AG04450 (cell line): Measurements from ENCODE around the gene TRAF3. TPM values are rescaled to one million over a fixed set of nuclear protein-coding genes. Genes with fewer than 3 reads are reported as not detected.
A peak's percentile ranks its signal among the peaks of the same experiment; 100 is the strongest.

ENCODE experiments used
- CTCF ChIA-PET: fragments of 300-600, 350-600 bp; formaldehyde crosslinking; extraction: SDS; loops from one replicate; lab custom pipeline; 2022; ENCODE audit warnings: antibody characterized with exemption, inconsistent platforms; lab: Charles Lee
- POLR2A ChIA-PET: fragments of 350-600 bp; formaldehyde crosslinking; extraction: SDS; loops from one replicate; lab custom pipeline; 2021; ENCODE audit warnings: antibody characterized with exemption, inconsistent platforms; lab: Yijun Ruan, JAX
- DNase-seq: peaks from one replicate; pipeline ENCODE4 v3.0.0-alpha.2; 2011; ENCODE audit warnings: low read depth, low spot score
- H3K27ac ChIP-seq: one replicate; pipeline ENCODE4 v1.5.1; 2012; ENCODE audit warnings: low read depth, low read length, control low read depth
- H3K27me3 ChIP-seq: one replicate; pipeline ENCODE4 v1.6.0; 2012; ENCODE audit warnings: low read length; ENCODE audit not compliant: control insufficient read depth, insufficient read depth
- H3K4me3 ChIP-seq: 2 replicates; pipeline ENCODE4 v1.5.1; 2011; ENCODE audit warnings: mild to moderate bottlenecking, low read depth, low read length, control low read depth
- H3K9me3 ChIP-seq: 2 replicates; pipeline ENCODE4 v1.5.1; 2012; ENCODE audit warnings: low read length; ENCODE audit not compliant: control insufficient read depth, insufficient read depth
- CTCF ChIP-seq: IDR thresholded peaks from 2 replicates; pipeline ENCODE4 v1.5.1; 2011; ENCODE audit warnings: low read depth, low read length, control low read depth, inconsistent platforms
- polyA plus RNA-seq: library from polyadenylated mRNA; depleted of rRNA; stranded (reverse); fragments of >200 nt; gene quantifications from 2 replicates; pipeline ENCODE4 v1.2.3, GENCODE V29; 2011

The TRAF3 gene
- polyA plus RNA-seq, 1 experiment, result 24.9 TPM

- DNase-seq, result no peak
- H3K9me3 ChIP-seq, result no peaks in the 10 kb centered on the region; the same call in 1 of the 2 replicates
- ChIA-PET CTCF (interaction anchor here (1.0 to 1.6 kb wide), 2 partner anchors 175 to 255 kb away, joined by 7 read pairs; no protein-coding TSS in a partner anchor), POLR2A (no interaction called here)
- no peak overlapping the region for H3K4me3 ChIP-seq
- no peak overlapping the region for H3K27ac ChIP-seq
- H3K27me3 ChIP-seq, result no peaks in the 10 kb centered on the region
- no peak for TF ChIP-seq CTCF
Observed at GRCh38 chr14:102949062-102949800, 172.0 kb downstream of the TRAF3 start.

- no peak overlapping the region for H3K27ac ChIP-seq
- CTCF ChIA-PET, result interaction anchor here (1.0 to 1.6 kb wide), 2 partner anchors 176 to 255 kb away, joined by 7 read pairs; no protein-coding TSS in a partner anchor
- no peak for DNase-seq
- POLR2A ChIA-PET, result no interaction called here
- no peak overlapping the region for H3K4me3 ChIP-seq
- TF ChIP-seq CTCF, result no peak
- no peaks in the 10 kb centered on the region for H3K27me3 ChIP-seq
- H3K9me3 ChIP-seq, result no peaks in the 10 kb centered on the region; the same call in 1 of the 2 replicates
Observed at GRCh38 chr14:102949801-102950451, 172.7 kb downstream of the TRAF3 start.

- H3K4me3 ChIP-seq, result no peak overlapping the region
- POLR2A ChIA-PET, result no interaction called here
- H3K27ac ChIP-seq, result no peak overlapping the region
- TF ChIP-seq CTCF, result no peak
- DNase-seq, result no peak
- CTCF ChIA-PET, result no interaction called here
- H3K27me3 ChIP-seq, result no peaks in the 10 kb centered on the region
- H3K9me3 ChIP-seq, result no peaks in the 10 kb centered on the region; the same call in 1 of the 2 replicates
Observed at GRCh38 chr14:102951034-102951433, 173.8 kb downstream of the TRAF3 start.

- no peak for DNase-seq
- ChIA-PET CTCF (no interaction called here), POLR2A (no interaction called here)
- Histone ChIP-seq H3K27me3 (no peaks in the 10 kb centered on the region), H3K4me3 (no peak overlapping the region), H3K27ac (peak overlapping the region; percentile 21), H3K9me3 (no peaks in the 10 kb centered on the region; the same call in 1 of the 2 replicates)
- TF ChIP-seq CTCF, result no peak
Observed at GRCh38 chr14:102951799-102952198, 174.6 kb downstream of the TRAF3 start.

- Histone ChIP-seq H3K27me3 (no peaks in the 10 kb centered on the region), H3K27ac (peak overlapping the region; percentile 21), H3K4me3 (no peak overlapping the region), H3K9me3 (no peaks in the 10 kb centered on the region; the same call in 1 of the 2 replicates)
- POLR2A ChIA-PET, result no interaction called here
- DNase-seq, result no peak
- CTCF ChIA-PET, result interaction anchor here (0.6 to 0.8 kb wide), 2 partner anchors 258 to 475 kb away, joined by 3 read pairs; no protein-coding TSS in a partner anchor
- TF ChIP-seq CTCF, result no peak
Observed at GRCh38 chr14:102952276-102952675, 175.0 kb downstream of the TRAF3 start.
